ENCODE data around the gene GTF2H4.
"Not testable (repeated sequence)": the region's sequence is repeated elsewhere in the genome, so short reads cannot be mapped to it uniquely, and the experiment has no call there.

GRCh38 chr6:30927080-30927479 lies 19.1 kb downstream of the GTF2H4 start:
- TF ChIP-seq EZH2 (IDR thresholded peaks at IDR 0.05; ENCODE audit: borderline replicate concordance); CTCF (IDR thresholded peaks at IDR 0.05; ENCODE audit: poor library complexity): not testable (repeated sequence)

All from hepatocyte (in vitro differentiated cells).